Right lobe of liver (tissue), 4 donors: ENCODE results near the gene CPED1.

ENCODE experiments used
- CTCF ChIP-seq, 4 donors: fragments of 200-600 bp in 3 of 4; fragments of 450-650 bp in 1 of 4; IDR thresholded peaks; one replicate each; pipeline versions ENCODE4 v1.5.1 to v1.8.0; 2016 to 2022; ENCODE audit warnings: antibody characterized with exemption in 4 of 4, mild to moderate bottlenecking in 2 of 4
- POLR2A ChIP-seq: fragments of 450-650 bp; IDR thresholded peaks from one replicate; pipeline ENCODE4 v1.6.1; 2017; ENCODE audit warnings: antibody characterized with exemption, mild to moderate bottlenecking
- donor health status: DM: no; HTN: no; CAD: no.
- donor health status: DM: no; HTN: no; CAD: no.
- donor health status: DM: no; HTN: yes; CAD: no.

GRCh38 chr7:121016966-121017365 is 28.5 kb downstream of the CPED1 start:
- TF ChIP-seq CTCF (IDR thresholded peaks at IDR 0.05) (no peak), POLR2A (no peak)
